Measurements from ENCODE around the gene FCMR.

The FCMR gene

DNA sequence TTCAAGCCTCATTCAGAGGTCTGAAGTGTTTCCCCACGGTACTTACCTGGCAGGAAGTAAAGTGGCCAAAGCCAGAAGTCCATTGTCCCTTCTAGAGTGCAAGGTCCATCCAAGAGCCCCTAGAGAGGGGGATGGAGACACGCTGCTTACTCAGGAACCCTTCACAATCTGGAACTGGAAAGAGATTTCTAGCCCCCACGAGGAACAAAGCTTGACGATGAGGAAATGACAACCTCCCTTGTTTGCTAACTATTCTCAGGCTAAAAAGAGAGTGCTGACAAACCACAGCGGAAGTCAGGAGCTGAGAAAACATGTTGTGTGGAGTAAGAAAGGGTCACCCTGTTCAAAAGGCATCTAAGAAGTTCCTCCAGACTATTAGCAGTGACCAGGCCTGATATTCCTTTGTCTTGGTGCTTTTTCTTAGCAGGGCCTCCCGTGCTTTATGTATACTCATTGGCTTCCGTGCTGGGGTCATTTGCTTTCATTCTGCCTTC is at the start of gene FCMR:
FCMR (minus strand) TSS at position 170 of the 494 bp plus-strand sequence; CDS start at position 83, 87 bp downstream.
- peak in 1 of 10 donors; percentile 24 for DNase-seq
- intact Hi-C loops (cut with DNase I): no loop called here

- intact Hi-C loops (cut with DNase I): no loop called here
- no peak for DNase-seq
Measured at GRCh38 chr1:206971029-206971655, 49.4 kb upstream of the FCMR start.

DNA sequence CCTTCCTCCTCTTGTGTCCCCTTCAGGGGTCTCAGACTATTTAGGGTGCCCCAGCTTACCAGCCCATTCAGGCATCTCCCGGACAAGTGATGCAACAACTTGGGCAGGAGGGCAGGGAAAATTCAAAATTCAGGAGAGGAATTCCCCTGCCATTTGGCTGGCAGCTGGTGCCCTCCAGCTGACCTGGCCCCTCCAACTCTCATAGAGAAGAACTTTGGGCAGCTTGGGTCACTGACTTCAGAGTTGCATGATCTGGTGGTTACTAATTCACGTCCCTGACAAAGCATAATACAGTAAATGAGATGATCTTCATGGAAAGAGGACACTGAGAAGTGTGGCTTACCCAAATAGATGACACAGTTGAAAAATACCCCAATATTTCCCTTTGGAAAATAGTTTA is 48.7 kb upstream of the FCMR start, which contains the start of gene FCAMR:
FCAMR (minus strand) TSS at position 15 of the 400 bp plus-strand sequence. CDS start 335 bp downstream, outside the sequence.
- intact Hi-C loops (cut with DNase I): no loop called here
- DNase-seq: no peak

- intact Hi-C loops (cut with DNase I): no loop called here
- DNase-seq: no peak
Measured at GRCh38 chr1:206969090-206969489, 47.3 kb upstream of the FCMR start.

GRCh38 chr1:206967096-206967849 is 45.5 kb upstream of the FCMR start:
- intact Hi-C loops (cut with DNase I): no loop called here
- DNase-seq: no peak

DNA sequence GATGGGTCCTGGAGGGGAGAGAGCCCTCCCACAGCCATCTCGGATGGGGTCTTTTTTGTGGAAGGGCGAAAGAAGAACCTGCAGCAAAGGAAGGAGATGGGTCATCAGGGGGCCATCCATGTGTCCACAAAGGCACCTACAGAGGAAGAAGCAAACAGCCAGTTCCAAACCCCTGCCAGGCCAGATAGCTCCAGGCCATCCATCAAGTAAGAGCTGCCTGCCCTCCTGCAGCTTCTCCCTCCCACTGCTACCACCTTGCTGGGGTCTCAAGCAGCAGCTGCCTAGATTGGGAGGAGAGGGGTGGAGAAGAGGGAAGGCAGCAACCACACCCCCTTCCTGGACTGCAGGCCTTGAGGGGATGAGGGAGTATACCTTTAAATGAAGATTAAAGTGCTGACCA is 44.0 kb upstream of the FCMR start:
- intact Hi-C loops (cut with DNase I): no loop called here
- DNase-seq: no peak

DNA sequence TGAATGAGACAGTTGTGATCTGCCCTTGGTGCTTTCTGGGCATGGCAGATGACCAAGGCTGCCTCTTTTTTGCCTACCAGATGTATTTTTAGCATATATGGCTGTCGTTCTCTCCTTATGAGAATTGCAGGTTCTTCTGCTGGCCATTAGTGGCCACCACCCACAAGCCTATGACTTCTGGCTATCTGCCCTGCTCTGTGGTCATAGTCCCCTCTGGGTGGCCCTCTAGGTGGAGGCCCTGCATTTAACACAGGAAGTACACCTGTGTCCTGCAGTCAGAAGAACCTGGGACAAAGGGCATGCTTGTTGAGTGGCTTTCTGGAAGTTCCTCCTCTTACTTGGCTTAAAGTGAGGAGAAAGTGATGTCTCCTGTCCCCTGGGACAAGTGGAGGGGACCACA is 42.0 kb upstream of the FCMR start:
- intact Hi-C loops (cut with DNase I): no loop called here
- no peak for DNase-seq

DNA sequence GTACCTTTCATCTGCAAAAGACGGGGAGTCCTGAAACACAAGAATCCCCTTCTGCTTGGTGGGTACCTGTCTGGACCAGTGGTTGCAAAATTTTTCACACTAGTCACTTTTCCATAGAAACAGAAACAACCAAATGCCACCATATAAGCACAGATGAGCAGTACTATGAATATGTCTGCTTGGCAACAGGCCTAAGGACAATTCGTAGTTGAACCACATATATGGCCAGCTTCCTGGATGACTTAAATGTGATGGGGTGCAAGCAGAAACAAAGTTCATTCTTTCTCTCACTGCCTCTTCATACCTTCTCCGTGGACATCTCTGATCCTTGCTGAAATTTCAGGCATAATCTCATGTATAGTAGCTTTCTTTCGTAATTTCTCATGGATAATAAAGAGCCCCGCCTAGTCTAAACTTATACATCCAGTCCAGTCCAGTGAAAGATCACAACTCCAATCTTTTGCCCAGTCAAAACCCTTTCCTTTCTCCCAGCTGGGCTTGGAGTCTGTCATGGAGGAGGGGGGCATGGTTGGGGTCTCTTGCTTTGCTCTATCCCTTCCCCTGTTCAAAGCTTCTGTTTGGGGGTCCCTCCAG is 41.5 kb upstream of the FCMR start:
- no peak for DNase-seq
- intact Hi-C loops (cut with DNase I): no loop called here

DNA sequence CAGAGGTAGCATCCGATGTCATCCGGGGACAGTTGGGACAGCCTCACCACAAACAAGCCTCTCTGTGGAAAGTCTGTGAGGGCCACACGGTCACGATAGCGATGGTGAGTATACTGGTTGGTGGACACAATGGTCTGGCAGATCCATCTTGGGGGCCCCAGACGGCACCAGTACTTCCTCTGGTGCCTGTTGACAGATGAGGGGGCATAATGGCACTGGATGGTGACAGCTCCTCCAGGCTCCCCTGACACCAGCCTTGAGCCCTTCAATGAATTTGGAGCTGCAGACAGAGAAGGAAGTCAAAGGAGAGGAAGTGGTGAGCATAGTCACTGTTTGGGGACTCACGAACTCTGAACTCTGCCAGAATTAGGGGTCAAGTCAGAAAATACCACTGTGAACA is 40.5 kb upstream of the FCMR start:
- no peak for DNase-seq
- intact Hi-C loops (cut with DNase I): no loop called here

- DNase-seq: no peak
- intact Hi-C loops (cut with DNase I): no loop called here
Measured at GRCh38 chr1:206961668-206962067, 39.9 kb upstream of the FCMR start.

DNA sequence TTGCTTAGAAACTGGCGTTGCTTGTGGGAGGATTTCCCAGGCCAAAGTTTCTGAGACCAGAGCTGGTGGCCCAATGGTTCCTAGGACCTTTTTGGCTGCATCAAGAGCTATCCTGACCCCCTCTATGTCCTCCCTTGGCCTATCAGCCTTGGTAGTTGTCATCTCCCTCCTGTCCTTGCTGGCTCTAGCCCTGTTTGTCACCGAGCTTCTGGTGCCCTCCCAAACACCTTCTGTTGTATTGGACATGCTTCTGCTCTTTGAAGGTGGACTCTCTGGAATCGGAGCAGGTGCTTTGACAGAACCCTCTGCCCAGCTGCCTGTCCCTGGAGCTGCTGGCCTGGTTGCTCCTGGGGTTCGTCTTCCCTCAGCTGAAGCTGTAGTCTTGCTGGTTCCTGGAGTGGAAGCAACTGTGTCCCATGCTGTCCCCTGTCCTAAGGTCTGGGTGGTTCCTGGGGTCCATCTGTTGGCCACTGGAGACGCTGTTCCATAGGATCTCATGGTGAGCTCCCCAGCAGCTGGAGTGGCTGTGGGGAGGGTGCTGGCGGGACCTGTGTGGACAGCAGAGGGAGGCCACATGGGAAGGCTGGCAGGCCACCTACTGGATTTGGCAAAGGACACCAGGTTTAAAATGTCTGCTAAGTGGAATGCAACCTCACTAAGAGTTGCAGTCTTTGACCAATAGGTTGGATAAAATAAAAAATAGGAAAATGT is 39.1 kb upstream of the FCMR start:
- intact Hi-C loops (cut with DNase I): no loop called here
- DNase-seq: no peak

DNA sequence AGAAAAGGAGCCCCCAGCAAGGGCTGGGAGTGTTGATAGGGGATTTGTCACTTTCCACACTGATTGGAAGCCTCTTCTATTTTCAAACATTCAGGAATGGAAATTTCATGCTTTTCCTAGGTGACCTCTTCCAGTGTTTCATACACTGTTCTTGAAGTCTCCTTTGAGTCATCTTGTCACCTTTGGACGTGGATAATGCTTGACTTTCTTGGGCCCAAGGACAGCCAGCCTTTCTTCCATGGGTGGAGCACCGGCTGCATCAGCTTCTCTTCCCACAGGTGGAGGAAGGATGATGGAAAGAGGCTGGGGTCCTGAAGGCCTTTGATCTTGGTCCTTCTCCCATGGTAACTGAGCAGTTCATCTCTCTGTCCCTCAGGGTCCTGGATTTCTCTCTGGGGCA is 36.4 kb upstream of the FCMR start:
- intact Hi-C loops (cut with DNase I): no loop called here
- no peak for DNase-seq

GRCh38 chr1:206957639-206958038 is 35.9 kb upstream of the FCMR start:
- no peak for DNase-seq
- intact Hi-C loops (cut with DNase I): no loop called here

DNA sequence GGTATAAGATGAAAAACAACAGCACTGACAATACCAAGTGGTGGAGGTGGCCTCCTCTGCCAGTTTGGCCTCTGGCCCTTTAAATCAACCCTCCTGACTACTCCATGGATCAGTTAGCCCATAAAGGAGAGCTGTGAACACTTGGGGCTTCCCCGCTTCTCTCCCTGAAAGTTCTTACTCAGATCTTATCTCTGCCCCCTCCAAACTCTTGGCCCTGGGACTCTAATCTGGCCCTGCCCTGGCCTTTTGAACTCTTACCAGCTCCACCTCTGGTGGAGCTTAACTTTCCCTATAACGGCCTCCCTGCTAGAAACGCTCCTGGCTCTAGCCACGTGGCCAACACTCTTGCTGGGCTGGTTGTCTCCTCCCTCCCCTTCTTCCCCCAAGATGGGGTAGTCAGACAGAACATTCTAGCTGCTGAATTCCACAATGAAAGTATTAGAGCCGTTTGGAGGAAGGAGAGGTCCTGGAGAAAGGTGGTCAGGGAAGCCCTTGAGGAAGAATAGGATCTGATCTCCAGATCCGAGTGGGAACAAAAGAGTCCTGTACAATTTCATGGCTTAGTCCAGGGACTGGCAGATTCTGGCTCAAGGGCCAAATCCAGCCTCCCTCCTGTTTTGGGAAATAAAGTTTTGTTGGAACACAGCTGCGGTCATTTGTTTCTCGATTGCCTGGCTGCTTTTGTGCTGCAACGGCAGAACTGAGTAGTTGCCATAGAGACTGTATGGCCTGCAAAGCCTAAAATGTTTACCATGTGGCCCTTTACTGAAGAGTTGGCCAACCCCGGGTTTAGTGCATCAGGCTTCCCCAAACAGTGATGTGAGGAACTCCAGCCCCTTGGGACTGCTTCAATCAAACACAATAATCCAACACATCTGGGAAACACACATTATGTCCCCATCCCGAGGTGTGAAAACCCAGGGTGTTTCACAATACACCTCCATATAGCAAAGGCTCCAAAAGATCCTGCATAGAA is 34.0 kb upstream of the FCMR start:
- DNase-seq: no peak
- intact Hi-C loops (cut with DNase I): no loop called here

GRCh38 chr1:206954459-206955342 is 33.0 kb upstream of the FCMR start:
- intact Hi-C loops (cut with DNase I): no loop called here
- no peak for DNase-seq

DNA sequence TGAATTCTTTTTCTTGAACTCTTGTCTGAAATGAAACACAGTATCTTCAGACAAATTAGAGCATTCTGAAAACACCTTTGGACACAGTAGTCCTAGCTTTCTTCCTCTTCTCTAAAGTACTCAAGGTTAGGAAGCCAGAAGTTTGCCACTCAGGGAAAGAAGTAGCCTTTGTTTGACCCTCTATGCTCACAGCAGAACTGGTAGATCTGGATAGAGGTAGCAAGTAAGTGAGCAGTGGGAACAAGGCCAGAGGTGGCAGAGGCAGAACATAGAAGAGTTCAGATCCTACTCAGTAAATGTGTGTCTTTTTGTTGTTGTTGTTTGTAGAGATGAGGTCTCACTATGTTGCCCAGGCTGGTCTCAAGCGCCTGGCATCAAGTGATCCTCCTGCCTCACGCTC is 31.9 kb upstream of the FCMR start:
- no peak for DNase-seq
- intact Hi-C loops (cut with DNase I): no loop called here

DNA sequence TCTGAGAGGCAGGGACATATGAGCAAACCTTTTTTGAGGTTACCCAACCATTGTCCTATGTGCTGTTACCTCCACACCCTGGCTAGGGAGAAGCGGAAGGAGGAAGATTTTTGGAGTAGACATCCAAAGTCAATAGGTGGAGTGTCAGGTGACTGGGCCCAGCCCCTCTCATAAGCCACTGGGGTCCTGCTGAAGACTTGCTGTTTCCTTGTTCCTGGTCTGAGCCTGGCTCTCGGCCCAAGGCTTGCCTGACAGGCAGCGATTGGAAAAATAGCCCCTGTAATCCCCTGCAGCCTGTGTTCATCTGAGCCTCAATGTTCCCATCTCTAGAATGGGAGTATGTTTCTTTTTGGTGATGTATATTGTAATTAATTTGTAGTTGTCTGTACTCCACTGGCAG is 31.4 kb upstream of the FCMR start:
- intact Hi-C loops (cut with DNase I): no loop called here
- DNase-seq: no peak

GRCh38 chr1:206952171-206952570 is 30.4 kb upstream of the FCMR start:
- DNase-seq: no peak

More at GRCh38 chr1:206952171-206952570, 30.4 kb upstream of the FCMR start:
- intact Hi-C loops (cut with DNase I): no loop called here

All from posterior cingulate gyrus (tissue), 11 donors.